HL-60 (cell line): ENCODE data around the gene MSLN.

Source experiments
- GABPA ChIP-seq: IDR thresholded peaks from 2 replicates; pipeline ENCODE4 v1.6.1; 2012; ENCODE audit warnings: low read depth
- POLR2AphosphoS5 ChIP-seq: IDR thresholded peaks from 2 replicates; pipeline ENCODE4 v1.6.1; 2012; ENCODE audit warnings: low read depth
- TF ChIP-seq, protein P1 (sequence below): IDR thresholded peaks from one replicate; pipeline ENCODE4 v1.5.1; 2011; ENCODE audit warnings: low read length, control low read depth, inconsistent platforms; ENCODE audit not compliant: insufficient read depth

DNA sequence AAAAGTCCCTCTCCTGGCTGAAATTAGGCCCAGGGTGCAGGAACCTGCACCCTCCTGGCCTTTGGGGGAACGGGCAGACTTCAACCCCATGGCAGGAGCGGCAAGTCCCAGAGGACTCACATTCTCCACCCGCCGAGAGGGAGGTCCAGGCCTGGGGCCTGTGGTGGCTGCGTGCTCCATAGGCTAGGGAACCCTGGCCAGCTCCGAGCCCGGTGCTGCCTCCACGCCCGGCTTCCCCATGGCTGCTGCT, 34.4 kb upstream of the MSLN start:
- TF ChIP-seq, protein P1, sequence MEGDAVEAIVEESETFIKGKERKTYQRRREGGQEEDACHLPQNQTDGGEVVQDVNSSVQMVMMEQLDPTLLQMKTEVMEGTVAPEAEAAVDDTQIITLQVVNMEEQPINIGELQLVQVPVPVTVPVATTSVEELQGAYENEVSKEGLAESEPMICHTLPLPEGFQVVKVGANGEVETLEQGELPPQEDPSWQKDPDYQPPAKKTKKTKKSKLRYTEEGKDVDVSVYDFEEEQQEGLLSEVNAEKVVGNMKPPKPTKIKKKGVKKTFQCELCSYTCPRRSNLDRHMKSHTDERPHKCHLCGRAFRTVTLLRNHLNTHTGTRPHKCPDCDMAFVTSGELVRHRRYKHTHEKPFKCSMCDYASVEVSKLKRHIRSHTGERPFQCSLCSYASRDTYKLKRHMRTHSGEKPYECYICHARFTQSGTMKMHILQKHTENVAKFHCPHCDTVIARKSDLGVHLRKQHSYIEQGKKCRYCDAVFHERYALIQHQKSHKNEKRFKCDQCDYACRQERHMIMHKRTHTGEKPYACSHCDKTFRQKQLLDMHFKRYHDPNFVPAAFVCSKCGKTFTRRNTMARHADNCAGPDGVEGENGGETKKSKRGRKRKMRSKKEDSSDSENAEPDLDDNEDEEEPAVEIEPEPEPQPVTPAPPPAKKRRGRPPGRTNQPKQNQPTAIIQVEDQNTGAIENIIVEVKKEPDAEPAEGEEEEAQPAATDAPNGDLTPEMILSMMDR: no peak
- TF ChIP-seq GABPA (no peak), POLR2AphosphoS5 (no peak)
